ENCODE measurements around the gene B3GALT6. TPM values are rescaled to one million over a fixed set of nuclear protein-coding genes. Genes with fewer than 3 reads are reported as not detected.

Gene B3GALT6
- total and polyA plus RNA-seq, 5 experiments from 2014 or later, result 8.8 to 24.6 (median 21.4) TPM

DNA sequence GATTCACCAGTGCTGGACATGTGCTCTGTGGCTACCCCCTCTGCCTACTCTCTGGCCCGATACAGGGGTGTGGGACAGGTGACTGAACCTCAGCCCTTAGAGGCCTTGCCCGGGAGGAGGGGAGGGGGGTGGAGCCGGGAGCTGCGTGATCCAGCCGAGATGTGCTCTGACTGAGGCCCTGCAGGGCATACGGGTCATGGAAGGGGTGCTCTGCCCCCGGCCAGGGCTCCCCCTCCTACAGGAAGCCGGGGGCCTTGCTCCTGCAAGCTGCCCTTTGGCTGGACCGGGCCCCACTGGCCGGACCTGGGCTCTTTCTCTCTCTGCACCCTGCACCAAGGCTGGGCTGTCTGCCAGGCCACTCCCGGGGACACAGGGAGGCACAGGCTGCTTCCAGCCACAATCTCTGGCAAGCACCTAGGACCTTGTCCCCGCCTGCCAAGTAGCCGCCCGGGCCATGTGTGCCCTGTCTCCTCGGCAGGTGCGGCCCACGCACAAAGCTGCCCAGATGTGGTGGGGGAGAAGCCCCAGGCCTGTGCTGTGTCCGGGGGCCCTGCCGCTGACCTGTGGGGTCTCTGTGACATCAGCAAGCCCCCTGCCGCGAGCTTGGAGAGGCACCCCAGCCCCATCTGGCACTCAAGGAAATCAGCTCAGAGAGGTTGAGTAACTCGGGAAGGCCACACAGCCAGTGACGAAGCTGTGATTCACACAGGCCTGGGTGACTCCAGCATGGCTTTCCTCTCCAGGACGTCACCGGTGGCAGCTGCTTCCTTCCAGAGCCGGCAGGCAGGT is 49.7 kb downstream of the B3GALT6 start:
- ATAC-seq (no peak), DNase-seq (no peak)
- no peaks in the 10 kb centered on the region for H3K36me3 Mint-ChIP-seq
- no peaks in the 10 kb centered on the region for H3K27me3 Mint-ChIP-seq
- peaks cover 0 to 4% (median 1%) of the 10 kb centered on the region in 4 donors for H3K4me1 Mint-ChIP-seq
- H3K4me3 Mint-ChIP-seq, result no peak overlapping the region
- POLR2A ChIA-PET, result interaction anchor here (0.8 kb wide), 1 partner anchor 9 kb away, joined by 3 read pairs; the partner anchor contains the start of gene UBE2J2
- no peak overlapping the region for H3K27ac Mint-ChIP-seq
- no peaks in the 10 kb centered on the region for H3K9me3 Mint-ChIP-seq

DNA sequence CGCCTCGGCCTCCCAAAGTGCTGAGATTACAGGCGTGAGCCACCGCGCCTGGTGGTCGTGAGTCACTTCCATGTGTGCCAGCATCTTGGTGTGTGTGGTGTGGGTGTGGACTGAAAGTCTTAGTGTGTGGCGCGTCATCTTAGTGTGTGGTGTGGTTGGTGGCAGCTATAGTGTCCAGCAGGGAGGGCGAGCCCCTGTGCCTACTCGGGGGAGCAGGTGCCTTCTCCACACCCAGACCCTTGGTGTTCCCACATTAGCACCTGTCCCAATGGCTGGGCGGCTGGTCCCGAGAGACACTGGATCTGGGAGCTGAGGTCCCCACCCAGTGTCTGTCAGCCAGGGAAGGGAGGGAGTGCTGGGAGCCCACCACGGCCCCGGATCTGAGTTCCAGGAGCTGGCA is 51.0 kb downstream of the B3GALT6 start:
- peaks cover 0 to 4% (median 1%) of the 10 kb centered on the region in 4 donors for H3K4me1 Mint-ChIP-seq
- ATAC-seq, result no peak
- H3K27ac Mint-ChIP-seq, result no peak overlapping the region
- no peaks in the 10 kb centered on the region for H3K9me3 Mint-ChIP-seq
- POLR2A ChIA-PET, result no interaction called here
- H3K36me3 Mint-ChIP-seq, result no peaks in the 10 kb centered on the region
- DNase-seq, result no peak
- H3K4me3 Mint-ChIP-seq, result no peak overlapping the region
- H3K27me3 Mint-ChIP-seq, result no peaks in the 10 kb centered on the region

DNA sequence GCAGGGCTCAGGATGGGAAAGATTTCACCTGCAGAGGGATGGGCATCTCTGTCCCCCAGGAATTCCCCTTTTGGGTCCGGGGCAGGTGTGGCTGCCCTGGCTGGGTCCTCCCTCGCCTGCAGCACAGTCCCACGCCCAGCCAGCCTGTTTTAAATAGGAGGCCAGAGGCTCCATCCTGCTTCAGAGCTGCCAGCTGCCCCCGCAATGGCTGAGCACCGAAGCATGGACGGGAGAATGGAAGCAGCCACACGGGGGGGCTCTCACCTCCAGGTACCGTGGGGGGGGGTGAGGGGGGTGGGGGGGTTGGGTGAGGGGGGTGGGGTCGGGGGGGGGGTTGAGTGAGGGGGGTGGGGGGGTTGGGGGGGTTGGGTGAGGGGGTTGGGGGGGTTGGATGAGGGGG is 51.8 kb downstream of the B3GALT6 start:
- ATAC-seq (no peak), DNase-seq (no peak)
- POLR2A ChIA-PET, result no interaction called here
- H3K4me3 Mint-ChIP-seq, result no peak overlapping the region
- H3K27me3 Mint-ChIP-seq, result no peaks in the 10 kb centered on the region
- H3K4me1 Mint-ChIP-seq, result peaks cover 0 to 4% (median 1%) of the 10 kb centered on the region in 4 donors
- H3K9me3 Mint-ChIP-seq, result no peaks in the 10 kb centered on the region
- H3K27ac Mint-ChIP-seq, result peak overlapping the region in 1 of 10 donors; percentile 19
- no peaks in the 10 kb centered on the region for H3K36me3 Mint-ChIP-seq

Other genes starting within 250 kb of the B3GALT6 start
- not detected for gene HES4, start 232.1 kb upstream of the B3GALT6 start, total RNA-seq
- under 1 TPM in 1 of 3 donors, not detected in 2; 0.85 TPM for gene HES4, start 232.1 kb upstream of the B3GALT6 start, polyA plus RNA-seq
- 10 to 100 TPM; 30.3 to 30.7 TPM for gene ISG15, start 218.7 kb upstream of the B3GALT6 start, total RNA-seq
- gene ISG15, start 218.7 kb upstream of the B3GALT6 start, polyA plus RNA-seq, result 100 to 1,000 TPM; 133 to 220 (median 217) TPM
- gene AGRN, start 212.1 kb upstream of the B3GALT6 start, total RNA-seq, result 1 to 10 TPM; 6.2 to 6.4 TPM
- gene AGRN, start 212.1 kb upstream of the B3GALT6 start, polyA plus RNA-seq, result under 1 TPM; 0.15 to 0.71 (median 0.47) TPM
- gene RNF223, start 157.9 kb upstream of the B3GALT6 start, total RNA-seq, result not detected
- not detected for gene RNF223, start 157.9 kb upstream of the B3GALT6 start, polyA plus RNA-seq
- 10 to 100 TPM; 24.9 to 26.5 TPM for gene C1orf159, start 116.1 kb upstream of the B3GALT6 start, total RNA-seq
- 10 to 100 TPM in 1 of 3 donors, 1 to 10 TPM in 2; 3.2 to 10.7 (median 6.2) TPM for gene C1orf159, start 116.1 kb upstream of the B3GALT6 start, polyA plus RNA-seq
- gene TTLL10, start 58.4 kb upstream of the B3GALT6 start, total RNA-seq, result not detected
- not detected for gene TTLL10, start 58.4 kb upstream of the B3GALT6 start, polyA plus RNA-seq
- gene TNFRSF18, start 25.6 kb upstream of the B3GALT6 start, total RNA-seq, result 1 to 10 TPM; 1.5 to 1.6 TPM
- 1 to 10 TPM in 1 of 3 donors, not detected in 2; 2.3 TPM for gene TNFRSF18, start 25.6 kb upstream of the B3GALT6 start, polyA plus RNA-seq
- gene TNFRSF4, start 18.1 kb upstream of the B3GALT6 start, total RNA-seq, result under 1 TPM; 0.44 to 0.73 TPM
- gene TNFRSF4, start 18.1 kb upstream of the B3GALT6 start, polyA plus RNA-seq, result under 1 TPM; 0.30 to 0.62 (median 0.30) TPM
- gene SDF4, start 236 bp upstream of the B3GALT6 start, total RNA-seq, result 100 to 1,000 TPM; 110 to 115 TPM
- 10 to 100 TPM; 73.8 to 86.3 (median 76.7) TPM for gene SDF4, start 236 bp upstream of the B3GALT6 start, polyA plus RNA-seq
- 1 to 10 TPM; 5.0 to 7.1 TPM for gene C1QTNF12, start 14.5 kb downstream of the B3GALT6 start, total RNA-seq
- under 1 TPM in 1 of 3 donors, not detected in 2; 0.22 TPM for gene C1QTNF12, start 14.5 kb downstream of the B3GALT6 start, polyA plus RNA-seq
- 100 to 1,000 TPM; 104 to 105 TPM for gene UBE2J2, start 41.6 kb downstream of the B3GALT6 start, total RNA-seq
- gene UBE2J2, start 41.6 kb downstream of the B3GALT6 start, polyA plus RNA-seq, result 10 to 100 TPM; 84.7 to 92.9 (median 85.8) TPM
- gene SCNN1D, start 48.2 kb downstream of the B3GALT6 start, total RNA-seq, result 10 to 100 TPM; 11.8 to 17.4 TPM
- under 1 TPM in 2 of 3 donors, not detected in 1; 0.06 to 0.58 TPM for gene SCNN1D, start 48.2 kb downstream of the B3GALT6 start, polyA plus RNA-seq
- 10 to 100 TPM; 65.3 to 69.1 TPM for gene ACAP3, start 75.7 kb downstream of the B3GALT6 start, total RNA-seq
- 1 to 10 TPM; 2.0 to 6.7 (median 3.5) TPM for gene ACAP3, start 75.7 kb downstream of the B3GALT6 start, polyA plus RNA-seq
- 10 to 100 TPM; 19.6 to 23.4 TPM for gene PUSL1, start 76.4 kb downstream of the B3GALT6 start, total RNA-seq
- 10 to 100 TPM; 14.5 to 18.2 (median 17.7) TPM for gene PUSL1, start 76.4 kb downstream of the B3GALT6 start, polyA plus RNA-seq
- 100 to 1,000 TPM; 171 to 174 TPM for gene INTS11, start 92.4 kb downstream of the B3GALT6 start, total RNA-seq
- 10 to 100 TPM; 51.7 to 65.1 (median 59.9) TPM for gene INTS11, start 92.4 kb downstream of the B3GALT6 start, polyA plus RNA-seq
- gene CPTP, start 92.6 kb downstream of the B3GALT6 start, total RNA-seq, result 10 to 100 TPM; 25.5 to 25.9 TPM
- gene CPTP, start 92.6 kb downstream of the B3GALT6 start, polyA plus RNA-seq, result 10 to 100 TPM in 2 of 3 donors, 1 to 10 TPM in 1; 9.3 to 19.9 (median 11.6) TPM
- gene TAS1R3, start 99.0 kb downstream of the B3GALT6 start, total RNA-seq, result 1 to 10 TPM; 2.7 to 3.0 TPM
- gene TAS1R3, start 99.0 kb downstream of the B3GALT6 start, polyA plus RNA-seq, result under 1 TPM in 1 of 3 donors, not detected in 2; 0.10 TPM
- gene DVL1, start 117.2 kb downstream of the B3GALT6 start, total RNA-seq, result 10 to 100 TPM; 41.9 to 53.3 TPM
- 1 to 10 TPM in 2 of 3 donors, under 1 TPM in 1; 0.99 to 2.0 (median 1.4) TPM for gene DVL1, start 117.2 kb downstream of the B3GALT6 start, polyA plus RNA-seq
- 1 to 10 TPM; 7.4 to 7.7 TPM for gene MXRA8, start 126.3 kb downstream of the B3GALT6 start, total RNA-seq
- 10 to 100 TPM in 2 of 3 donors, 1 to 10 TPM in 1; 7.4 to 22.0 (median 19.7) TPM for gene MXRA8, start 126.3 kb downstream of the B3GALT6 start, polyA plus RNA-seq
- 10 to 100 TPM; 68.0 to 70.3 TPM for gene AURKAIP1, start 143.0 kb downstream of the B3GALT6 start, total RNA-seq
- 100 to 1,000 TPM; 146 to 169 (median 168) TPM for gene AURKAIP1, start 143.0 kb downstream of the B3GALT6 start, polyA plus RNA-seq
- 100 to 1,000 TPM; 399 to 406 TPM for gene CCNL2, start 167.1 kb downstream of the B3GALT6 start, total RNA-seq
- 10 to 100 TPM; 13.4 to 28.1 (median 13.7) TPM for gene CCNL2, start 167.1 kb downstream of the B3GALT6 start, polyA plus RNA-seq
- 100 to 1,000 TPM; 162 to 165 TPM for gene MRPL20, start 175.1 kb downstream of the B3GALT6 start, total RNA-seq
- gene MRPL20, start 175.1 kb downstream of the B3GALT6 start, polyA plus RNA-seq, result 100 to 1,000 TPM; 203 to 233 (median 224) TPM
- not detected for gene ANKRD65, start 189.0 kb downstream of the B3GALT6 start, total RNA-seq
- gene ANKRD65, start 189.0 kb downstream of the B3GALT6 start, polyA plus RNA-seq, result not detected
- gene VWA1, start 203.5 kb downstream of the B3GALT6 start, total RNA-seq, result not detected
- not detected for gene VWA1, start 203.5 kb downstream of the B3GALT6 start, polyA plus RNA-seq
- gene ATAD3C, start 217.5 kb downstream of the B3GALT6 start, total RNA-seq, result under 1 TPM; 0.49 to 0.70 TPM
- 1 to 10 TPM in 2 of 3 donors, under 1 TPM in 1; 0.04 to 3.1 (median 2.1) TPM for gene ATAD3C, start 217.5 kb downstream of the B3GALT6 start, polyA plus RNA-seq
- 10 to 100 TPM; 47.3 to 50.9 TPM for gene ATAD3B, start 239.5 kb downstream of the B3GALT6 start, total RNA-seq
- 1 to 10 TPM; 2.4 to 5.6 (median 2.6) TPM for gene ATAD3B, start 239.5 kb downstream of the B3GALT6 start, polyA plus RNA-seq

Data from naive thymus-derived CD8-positive, alpha-beta T cell (primary cell).